KG1 (cell line): ENCODE measurements around the gene OVCH1.
"Not testable (repeated sequence)": the region's sequence is repeated elsewhere in the genome, so short reads cannot be mapped to it uniquely, and the experiment has no call there.

Source experiments
- DNase-seq: peaks from one replicate; lab custom pipeline; 2025; lab: John Stamatoyannopoulos, UW

OVCH1 gene

DNA sequence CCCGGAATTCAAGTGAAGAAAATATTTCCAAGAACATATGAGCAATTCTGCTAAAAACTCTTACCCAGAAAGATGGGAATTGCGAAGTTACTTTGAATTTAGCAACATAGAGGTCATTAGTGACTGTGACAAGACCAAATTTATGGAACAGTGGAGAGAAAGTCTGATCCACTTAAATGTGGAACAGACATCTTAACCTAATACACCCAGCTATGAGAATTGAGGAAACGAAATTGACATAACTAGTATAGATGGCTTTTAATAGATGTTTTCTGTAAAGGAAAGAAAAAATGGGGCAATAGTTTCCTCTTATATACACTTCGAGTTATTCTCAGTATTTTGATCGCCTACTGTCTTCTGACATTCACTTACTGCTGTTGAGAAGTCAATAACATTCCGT is 4.6 kb downstream of the OVCH1 start:
- DNase-seq = no peak

DNA sequence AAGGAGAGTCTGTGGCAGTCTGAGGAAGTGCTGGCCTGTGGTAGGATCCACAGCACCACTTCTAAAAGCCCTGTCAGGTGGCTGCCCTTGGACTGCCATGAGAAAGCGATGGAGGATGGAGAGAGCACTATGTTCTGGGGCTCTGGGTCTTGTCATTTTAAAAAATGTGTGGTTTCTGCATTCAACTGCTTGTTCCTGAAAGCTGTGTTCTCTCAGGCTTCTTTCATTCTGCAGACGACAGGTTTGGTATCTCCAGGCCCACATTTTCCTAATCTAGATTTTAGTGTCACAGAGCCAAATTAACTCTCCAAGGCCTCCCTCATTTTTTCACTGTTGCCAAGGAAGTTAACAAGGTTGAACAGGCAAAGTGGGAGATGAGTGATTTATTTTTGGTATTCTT is 10.5 kb downstream of the OVCH1 start:
- no peak for DNase-seq

GRCh38 chr12:29463198-29463597 is 34.3 kb downstream of the OVCH1 start:
- no peak for DNase-seq

DNA sequence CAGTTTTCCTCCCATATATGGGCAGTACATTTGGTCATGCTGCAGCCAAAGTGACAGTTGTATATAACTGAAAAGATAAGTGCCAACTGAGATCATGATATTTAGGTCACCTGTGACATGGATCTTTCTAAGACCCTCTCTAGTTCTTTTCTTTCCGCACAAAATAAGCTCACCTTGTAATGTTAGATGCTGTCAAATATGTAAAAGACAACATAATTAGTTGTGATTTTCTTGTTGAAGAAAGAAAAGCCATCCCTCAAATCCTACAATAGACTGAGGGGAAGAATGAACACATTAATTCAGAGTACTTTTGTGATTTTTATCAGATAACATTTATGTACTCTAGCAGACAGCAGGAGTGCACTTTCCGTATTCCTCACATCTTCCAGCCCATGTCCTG is 37.4 kb downstream of the OVCH1 start:
- DNase-seq = no peak

- no peak for DNase-seq
Measured at GRCh38 chr12:29455087-29455486, 42.4 kb downstream of the OVCH1 start.

GRCh38 chr12:29451888-29452287 is 45.6 kb downstream of the OVCH1 start:
- no peak for DNase-seq

GRCh38 chr12:29448157-29448556 is 49.3 kb downstream of the OVCH1 start:
- no peak for DNase-seq

DNA sequence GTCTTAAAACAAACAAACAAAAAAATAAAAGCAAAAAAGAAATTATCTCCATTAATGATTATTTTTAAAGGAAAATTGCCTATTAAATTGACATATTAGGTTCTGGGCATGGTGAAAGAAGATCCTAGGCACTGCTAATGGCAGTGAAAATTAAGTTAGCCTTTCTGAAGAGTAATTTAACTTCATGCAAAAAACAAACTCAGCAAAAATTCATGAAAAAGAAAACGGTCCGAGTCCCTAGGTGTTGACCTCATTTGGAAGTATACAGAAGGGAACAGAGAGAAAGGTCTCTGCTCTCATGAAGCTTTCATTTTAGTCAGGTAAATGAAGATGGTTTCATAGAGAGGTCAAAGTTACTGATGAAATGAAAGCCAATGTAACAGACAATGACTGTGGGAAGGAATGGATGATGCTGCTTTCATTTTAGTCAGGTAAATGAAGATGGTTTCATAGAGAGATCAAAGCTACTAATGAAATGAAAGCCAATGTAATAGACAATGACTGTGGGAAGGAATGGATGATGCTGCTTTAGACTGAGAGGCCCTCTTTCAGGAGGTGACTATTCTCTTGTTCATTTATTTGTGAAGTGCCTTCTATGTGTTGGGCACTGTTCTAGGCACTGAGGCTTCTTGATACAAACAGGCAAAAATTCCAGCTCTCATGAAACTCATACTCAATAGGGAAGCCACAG is 50.1 kb downstream of the OVCH1 start:
- no peak for DNase-seq

GRCh38 chr12:29439506-29439905 is 58.0 kb downstream of the OVCH1 start:
- no peak for DNase-seq

GRCh38 chr12:29438752-29439408 is 58.6 kb downstream of the OVCH1 start:
- no peak for DNase-seq

DNA sequence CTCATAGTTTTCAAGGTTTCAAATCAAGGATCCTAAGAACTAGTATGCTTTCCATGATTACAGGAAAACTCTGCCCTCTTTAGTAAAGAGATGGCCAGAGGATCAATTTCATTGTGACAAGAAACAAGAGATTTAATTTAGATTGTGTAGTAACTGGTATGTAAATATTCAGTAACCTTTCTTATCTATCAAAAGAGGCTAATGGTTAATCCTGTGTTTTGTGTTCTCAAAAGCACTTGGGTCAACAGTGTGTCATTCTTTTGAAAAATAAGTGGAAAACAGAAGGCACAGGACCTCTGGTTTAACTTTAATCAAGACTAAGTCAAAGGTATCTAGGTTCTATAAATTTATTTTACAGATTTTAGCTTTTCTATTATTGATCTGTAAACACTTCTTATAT is 59.9 kb downstream of the OVCH1 start:
- DNase-seq = no peak

- DNase-seq = not testable (repeated sequence)
Measured at GRCh38 chr12:29436815-29437214, 60.7 kb downstream of the OVCH1 start.

DNA sequence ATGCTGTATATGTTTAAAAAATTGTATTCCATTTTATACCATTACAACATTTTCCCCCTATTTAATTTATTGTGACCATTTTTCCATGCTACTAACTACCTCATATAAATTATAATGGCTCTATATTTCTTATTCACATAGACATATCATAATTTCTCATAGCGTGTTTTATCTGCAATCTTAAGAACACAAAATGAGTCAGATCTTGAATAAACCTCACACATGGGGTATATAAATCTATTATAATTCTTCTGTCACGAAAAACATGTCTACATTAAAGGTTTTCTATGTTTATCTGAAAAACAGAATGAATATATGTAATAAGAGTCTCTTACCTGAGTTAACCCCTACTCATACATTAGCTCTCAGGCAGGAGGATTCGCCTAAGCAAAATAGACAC is 66.0 kb downstream of the OVCH1 start:
- no peak for DNase-seq

DNA sequence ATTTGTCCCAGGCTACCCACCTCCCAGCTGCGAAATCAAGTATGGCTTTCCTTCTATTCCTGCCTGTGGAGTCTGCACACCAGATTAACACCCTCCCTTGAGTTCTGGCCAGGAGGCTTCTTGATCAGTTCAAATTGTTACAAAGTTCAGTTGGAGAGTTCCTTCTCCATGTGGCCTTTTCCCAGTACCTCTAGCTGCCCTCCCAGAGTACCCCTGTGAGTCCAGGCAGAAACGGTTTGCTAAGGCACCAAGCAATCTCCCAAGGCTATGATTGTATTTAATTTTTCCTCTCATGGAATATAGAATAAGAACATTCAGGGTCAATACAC is 66.8 kb downstream of the OVCH1 start:
- DNase-seq = no peak

DNA sequence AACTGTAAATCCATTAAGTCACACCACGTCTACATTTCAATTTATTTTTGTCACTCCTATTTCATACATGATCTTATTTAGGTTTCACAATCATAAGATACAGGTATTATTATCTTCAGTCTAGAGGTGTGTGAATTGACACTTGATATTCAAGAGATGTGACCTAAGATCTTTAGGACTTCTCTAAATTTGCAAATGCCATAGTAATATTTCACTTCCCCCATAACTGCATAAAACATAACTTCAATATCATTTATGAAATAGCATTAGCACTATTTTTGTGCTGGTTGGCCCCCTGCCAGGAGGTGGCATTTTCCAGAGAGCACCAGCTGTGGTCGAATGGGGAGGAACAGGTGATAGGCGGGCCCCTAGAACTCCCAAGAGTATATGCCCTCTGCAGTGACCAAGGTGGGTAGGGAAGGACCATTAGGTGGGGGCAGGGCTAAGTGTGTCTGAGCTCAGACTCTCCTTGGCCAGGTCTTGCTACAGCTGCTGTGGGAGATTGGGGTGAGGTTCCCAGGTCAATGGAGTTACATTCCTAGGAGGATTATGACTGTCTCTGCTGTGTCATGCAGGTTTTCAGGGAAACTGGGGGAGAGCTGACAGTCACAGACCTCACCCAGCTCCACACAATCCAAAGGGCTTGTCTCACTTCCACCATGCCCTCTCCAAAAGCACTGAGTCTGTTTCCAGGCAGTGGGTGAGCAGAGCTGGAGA is 67.3 kb downstream of the OVCH1 start:
- no peak for DNase-seq

DNA sequence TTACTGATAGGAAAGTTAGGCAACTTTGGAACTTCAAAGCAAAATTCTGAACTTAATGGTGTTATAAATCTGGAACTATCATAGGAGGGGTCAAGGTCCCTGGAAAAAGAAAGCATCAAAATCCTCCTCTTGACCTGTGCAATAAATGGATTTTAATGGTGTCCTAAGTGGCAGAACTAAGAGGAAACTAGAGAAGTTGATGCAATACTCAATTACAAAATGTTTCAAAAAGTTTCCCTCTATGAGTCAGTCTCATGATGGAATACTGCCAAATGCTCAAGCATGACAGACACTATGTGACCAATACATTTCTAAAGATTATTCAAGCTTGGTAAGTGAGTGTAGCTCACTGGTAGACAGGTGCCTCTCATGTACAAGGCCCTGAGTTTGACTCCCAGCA is 68.9 kb downstream of the OVCH1 start:
- no peak for DNase-seq

DNA sequence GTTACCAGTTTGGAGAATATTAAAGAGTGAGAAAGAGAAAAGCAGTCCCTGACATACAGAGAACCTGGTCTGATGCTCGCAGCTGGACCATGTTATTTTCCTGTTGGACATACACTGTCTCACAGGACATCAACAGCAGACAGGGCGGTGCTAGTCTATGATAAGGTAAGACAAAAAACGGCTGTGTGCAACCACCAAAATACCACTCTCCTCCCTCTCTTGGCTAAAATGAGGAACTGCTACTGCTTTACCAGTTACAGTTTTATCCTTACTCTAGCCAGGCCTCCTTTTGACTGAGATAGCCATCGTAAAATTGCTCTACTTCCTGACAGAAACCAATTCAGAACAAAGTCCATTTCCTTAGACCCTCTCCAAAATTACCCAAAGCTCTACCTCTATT is 69.5 kb downstream of the OVCH1 start:
- no peak for DNase-seq

DNA sequence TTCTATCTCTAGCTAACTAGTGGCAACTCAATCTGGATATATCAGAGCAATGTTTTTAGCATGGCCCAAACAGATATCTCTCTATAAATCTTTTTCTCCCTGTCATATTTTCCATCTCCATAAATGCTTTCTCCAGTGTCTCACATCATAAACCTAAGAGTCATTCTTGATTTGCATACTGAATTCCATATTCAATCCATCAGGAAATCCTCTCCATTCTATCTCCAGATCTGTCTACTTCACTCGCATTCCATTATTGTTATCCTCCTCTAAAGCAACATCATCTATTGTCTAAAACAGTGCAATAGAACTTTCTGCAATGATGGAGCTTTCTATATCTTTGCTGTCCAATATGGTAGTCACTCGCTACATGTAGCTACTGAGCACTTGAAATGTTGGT is 71.0 kb downstream of the OVCH1 start:
- DNase-seq = no peak

DNA sequence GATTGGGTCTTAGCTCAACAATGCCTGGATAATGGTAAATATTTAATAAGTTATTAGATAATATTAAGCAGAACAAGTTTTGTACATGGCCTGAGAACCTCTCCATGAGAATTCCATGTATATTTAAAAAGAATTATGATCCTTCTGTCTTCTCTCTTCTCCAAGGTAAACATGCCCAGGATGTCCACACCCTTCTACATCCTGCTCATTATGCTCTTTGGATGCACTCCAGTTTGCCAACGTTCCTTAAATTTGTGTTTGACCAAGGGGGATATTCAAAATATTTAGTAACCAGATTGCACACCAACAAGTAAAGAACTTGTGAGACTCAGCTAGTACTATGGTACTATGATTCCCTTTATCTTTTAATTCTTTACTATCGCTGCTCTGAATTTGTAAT is 71.8 kb downstream of the OVCH1 start:
- no peak for DNase-seq

DNA sequence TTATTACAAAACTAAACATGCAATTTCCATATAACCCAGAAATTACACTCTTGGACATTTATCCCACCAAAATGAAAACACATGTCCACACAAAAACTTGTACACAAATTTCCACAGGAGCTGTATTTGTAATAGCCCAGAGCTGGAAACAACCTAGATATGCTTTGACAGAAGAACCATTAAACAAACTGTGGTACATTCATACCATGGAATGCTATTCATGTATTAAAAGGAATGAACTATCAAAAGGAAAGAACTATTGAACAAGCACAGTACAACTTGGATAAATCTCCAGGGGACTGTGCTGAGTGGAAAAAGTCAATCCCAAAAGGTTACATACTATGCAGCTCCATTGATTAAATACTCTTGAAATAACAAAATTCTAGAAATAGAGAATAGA is 80.7 kb downstream of the OVCH1 start:
- no peak for DNase-seq

DNA sequence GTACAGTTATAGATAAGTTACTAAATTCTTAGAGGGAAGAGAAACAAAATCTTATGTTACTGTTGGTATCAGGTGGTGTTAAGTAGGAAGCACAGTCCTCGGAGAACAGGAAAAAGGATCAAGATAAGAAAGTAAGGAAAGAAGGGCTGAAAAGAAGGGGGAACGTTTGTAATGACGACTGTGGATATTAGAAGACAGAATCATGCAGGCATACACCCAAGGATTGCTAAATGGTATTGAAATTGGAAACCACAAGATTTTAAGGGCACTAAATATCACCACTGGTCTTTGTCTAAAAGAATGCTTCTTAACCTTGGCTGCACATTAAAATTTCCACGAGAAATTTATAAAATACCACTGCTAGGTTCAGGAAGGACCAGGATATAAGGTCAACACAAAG is 82.4 kb downstream of the OVCH1 start:
- DNase-seq = no peak

DNA sequence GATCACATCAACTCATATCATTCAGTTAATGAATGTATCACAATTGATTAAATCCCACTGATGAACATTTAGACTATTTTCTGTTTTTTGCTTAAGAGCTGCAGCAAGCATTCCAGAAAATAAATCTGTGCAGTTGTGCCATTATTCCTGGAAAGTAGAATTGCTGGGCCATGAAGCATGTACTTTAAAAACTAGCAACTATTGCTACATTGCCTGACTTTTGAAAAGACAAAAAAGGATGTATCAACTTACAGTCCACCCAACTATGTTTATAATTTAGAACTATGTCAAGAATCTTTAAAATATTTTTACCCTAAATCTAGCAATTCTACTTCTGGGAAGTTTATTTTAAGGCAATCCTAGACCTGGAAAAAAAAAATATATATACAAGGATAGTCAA is 83.1 kb downstream of the OVCH1 start:
- DNase-seq = no peak

DNA sequence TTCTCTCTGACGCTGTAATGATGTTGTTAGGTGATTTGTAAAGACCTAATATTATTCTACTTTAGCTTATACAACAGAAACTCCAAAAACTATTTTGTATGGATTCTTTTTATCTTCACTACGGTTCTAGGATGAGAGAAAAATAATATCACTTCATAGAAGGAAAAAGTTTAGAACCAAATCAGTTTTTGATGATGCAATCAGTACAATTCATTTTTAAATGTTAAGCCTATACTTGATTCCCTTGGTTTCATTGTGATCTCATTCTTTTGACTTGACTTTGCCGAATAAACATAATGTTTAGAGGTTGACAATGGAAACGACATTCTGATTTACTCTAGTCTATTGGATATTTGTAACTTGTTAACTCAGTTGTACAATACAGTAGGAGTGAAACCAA is 91.9 kb downstream of the OVCH1 start:
- no peak for DNase-seq

DNA sequence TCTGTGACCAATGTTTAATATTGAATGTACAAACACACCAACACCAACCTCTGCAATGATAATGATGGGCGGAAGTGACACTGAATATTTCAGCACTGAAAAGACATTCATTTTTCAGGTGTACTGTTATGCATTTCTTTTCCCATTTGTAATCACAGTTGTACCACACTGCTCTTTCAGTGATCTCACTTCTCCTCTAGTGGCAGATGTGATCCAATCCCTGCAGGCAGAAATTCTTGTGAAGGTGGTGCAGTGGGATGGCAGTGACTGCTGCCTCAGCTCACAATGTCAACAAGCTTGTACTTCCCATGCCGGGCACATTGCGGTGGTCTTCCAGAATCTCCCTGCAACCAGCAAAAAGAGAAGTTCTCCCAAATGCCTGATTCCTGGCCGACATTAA is 93.5 kb downstream of the OVCH1 start:
- no peak for DNase-seq
